PFSK-1 (cell line): ENCODE results near the gene PGGHG.

Experiments
- POLR2AphosphoS5 ChIP-seq: IDR thresholded peaks from 2 replicates; pipeline ENCODE4 v1.6.1; 2012; ENCODE audit warnings: low read depth, mild to moderate bottlenecking, control low read depth, low read length, moderate library complexity
- REST ChIP-seq, 2 experiments: IDR thresholded peaks; 2 replicates each; pipeline versions ENCODE4 v1.6.1 to v1.8.0; 2011 to 2012; ENCODE audit warnings: low read depth in 2 of 2, low read length in 2 of 2, control low read depth in 1 of 2, inconsistent platforms in 1 of 2, mild to moderate bottlenecking in 1 of 2, moderate library complexity in 1 of 2; ENCODE audit not compliant: insufficient read depth in 1 of 2

- TF ChIP-seq POLR2AphosphoS5, result no peak
- no peak for TF ChIP-seq REST (IDR thresholded peaks at IDR 0.05; ENCODE audit: insufficient read depth in 1 of 2, low read depth in 2 of 2, low read length in 2 of 2)
Observed at GRCh38 chr11:296171-297050, 7.5 kb downstream of the PGGHG start.
